Fibroblast of lung (primary cell): Measurements from ENCODE around the gene RO60. TPM values are rescaled to one million over a fixed set of nuclear protein-coding genes. Genes with fewer than 3 reads are reported as not detected.

ENCODE experiments used
- DNase-seq, 2 donors: peaks; one replicate each; pipeline versions ENCODE4 v3.0.0 to v3.0.0-alpha.2; 2010; ENCODE audit warnings: low read depth in 2 of 2
- H2AFZ ChIP-seq: 2 replicates; pipeline ENCODE4 v1.5.1; 2012; ENCODE audit warnings: low read length, control low read depth, inconsistent platforms
- H3K27ac ChIP-seq: 2 replicates; pipeline ENCODE4 v1.5.1; 2011; ENCODE audit warnings: low read length, control low read depth; ENCODE audit not compliant: insufficient read depth
- H3K27me3 ChIP-seq: 2 replicates; pipeline ENCODE4 v1.5.1; 2011; ENCODE audit warnings: mild to moderate bottlenecking, low read length; ENCODE audit not compliant: control insufficient read depth, insufficient read depth
- H3K36me3 ChIP-seq: 2 replicates; pipeline ENCODE4 v1.5.1; 2011; ENCODE audit warnings: low read length; ENCODE audit not compliant: control insufficient read depth, insufficient read depth
- H3K4me1 ChIP-seq: 2 replicates; pipeline ENCODE4 v1.5.1; 2011; ENCODE audit warnings: low read length; ENCODE audit not compliant: control insufficient read depth, insufficient read depth; ENCODE audit errors: extremely low read depth
- H3K4me2 ChIP-seq: 2 replicates; pipeline ENCODE4 v1.5.1; 2011; ENCODE audit warnings: low read length, control low read depth; ENCODE audit not compliant: insufficient read depth; ENCODE audit errors: extremely low read depth
- H3K4me3 ChIP-seq, 4 experiments: fragments of 200-600 bp in 1 of 4; sonication (generic) in 1 of 4; replicated peaks in 1 of 4; 2 replicates each; pipeline ENCODE4 v1.5.1; 2011 to 2016; ENCODE audit warnings: low read length in 4 of 4, low read depth in 3 of 4, mild to moderate bottlenecking in 3 of 4, control low read depth in 2 of 4, inconsistent platforms in 1 of 4, mixed read lengths in 1 of 4; ENCODE audit not compliant: insufficient read depth in 1 of 4; ENCODE audit errors: control extremely low read depth in 1 of 4
- H3K79me2 ChIP-seq: 2 replicates; pipeline ENCODE4 v1.5.1; 2012; ENCODE audit warnings: mild to moderate bottlenecking, low read length, inconsistent platforms; ENCODE audit not compliant: control insufficient read depth, insufficient read depth
- H3K9ac ChIP-seq: 2 replicates; pipeline ENCODE4 v1.5.1; 2011; ENCODE audit warnings: mild to moderate bottlenecking, low read length, control low read depth; ENCODE audit not compliant: insufficient read depth
- H3K9me3 ChIP-seq: 2 replicates; pipeline ENCODE4 v1.5.1; 2012; ENCODE audit warnings: low read depth, low read length; ENCODE audit not compliant: control insufficient read depth, insufficient read depth
- H4K20me1 ChIP-seq: 2 replicates; pipeline ENCODE4 v1.5.1; 2011; ENCODE audit warnings: low read length; ENCODE audit not compliant: control insufficient read depth, insufficient read depth; ENCODE audit errors: extremely low read depth
- EZH2 ChIP-seq: IDR thresholded peaks from 2 replicates; pipeline ENCODE4 v1.5.1; 2012; ENCODE audit warnings: low read length, control low read depth, mild to moderate bottlenecking; ENCODE audit errors: missing control alignments
- polyA plus RNA-seq, 2 donors: library from polyadenylated mRNA; depleted of rRNA in 1 of 2; stranded (reverse) in 1 of 2; unstranded in 1 of 2; fragments of >200 nt; gene quantifications; 2 replicates each; pipeline ENCODE4 v1.2.1, GENCODE V29; 2011 to 2012; ENCODE audit warnings: missing spikeins in 1 of 2
- total RNA-seq: library from RNA; depleted of rRNA; stranded (reverse); fragments of >200 nt; gene quantifications from 2 replicates; pipeline ENCODE4 v1.2.1, GENCODE V29; 2014
- TF ChIP-seq, protein P1 (sequence below), 2 donors: IDR thresholded peaks in 1 of 2; conservative IDR thresholded peaks in 1 of 2; 1 replicate in 1 of 2; 2 replicates in 1 of 2; pipeline ENCODE4 v1.5.1; 2011 to 2012; ENCODE audit warnings: low read length in 2 of 2, control low read depth in 1 of 2, inconsistent platforms in 1 of 2, low read depth in 1 of 2, mild to moderate bottlenecking in 1 of 2

Gene RO60
- total and polyA plus RNA-seq, 2 donors (not counting 1 experiment from before 2014, with no cell fraction given): 44.0 to 164 TPM

DNA sequence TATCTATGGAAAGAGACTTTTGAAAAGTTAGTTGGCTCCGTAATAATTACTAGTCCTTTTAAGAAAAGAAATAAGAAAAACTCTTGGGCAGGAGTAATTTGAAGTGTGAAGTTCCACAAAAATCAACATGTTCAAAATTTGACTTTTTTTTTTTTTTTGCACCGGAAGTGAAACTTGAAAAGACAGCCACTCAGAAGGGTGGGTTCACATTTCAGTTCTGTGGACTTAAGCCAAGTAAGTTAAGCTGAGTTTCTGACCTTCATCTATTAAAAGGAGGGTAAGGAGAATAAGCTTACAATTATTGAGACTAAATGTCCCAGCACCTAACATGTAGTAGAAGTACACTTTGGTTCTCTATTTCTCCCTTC, 11.0 kb downstream of the RO60 start:
- Histone ChIP-seq H3K36me3 (no peaks in the 10 kb centered on the region), H3K9ac (no peak overlapping the region), H2AFZ (no peak overlapping the region), H3K4me3 (no peak overlapping the region), H4K20me1 (no peaks in the 10 kb centered on the region), H3K4me2 (no peak overlapping the region), H3K27me3 (no peaks in the 10 kb centered on the region), H3K4me1 (no peaks in the 10 kb centered on the region), H3K79me2 (peaks cover 41% of the 10 kb centered on the region), H3K9me3 (no peaks in the 10 kb centered on the region), H3K27ac (no peak overlapping the region)
- no peak for DNase-seq
- no peak for TF ChIP-seq EZH2
- TF ChIP-seq, protein P1, sequence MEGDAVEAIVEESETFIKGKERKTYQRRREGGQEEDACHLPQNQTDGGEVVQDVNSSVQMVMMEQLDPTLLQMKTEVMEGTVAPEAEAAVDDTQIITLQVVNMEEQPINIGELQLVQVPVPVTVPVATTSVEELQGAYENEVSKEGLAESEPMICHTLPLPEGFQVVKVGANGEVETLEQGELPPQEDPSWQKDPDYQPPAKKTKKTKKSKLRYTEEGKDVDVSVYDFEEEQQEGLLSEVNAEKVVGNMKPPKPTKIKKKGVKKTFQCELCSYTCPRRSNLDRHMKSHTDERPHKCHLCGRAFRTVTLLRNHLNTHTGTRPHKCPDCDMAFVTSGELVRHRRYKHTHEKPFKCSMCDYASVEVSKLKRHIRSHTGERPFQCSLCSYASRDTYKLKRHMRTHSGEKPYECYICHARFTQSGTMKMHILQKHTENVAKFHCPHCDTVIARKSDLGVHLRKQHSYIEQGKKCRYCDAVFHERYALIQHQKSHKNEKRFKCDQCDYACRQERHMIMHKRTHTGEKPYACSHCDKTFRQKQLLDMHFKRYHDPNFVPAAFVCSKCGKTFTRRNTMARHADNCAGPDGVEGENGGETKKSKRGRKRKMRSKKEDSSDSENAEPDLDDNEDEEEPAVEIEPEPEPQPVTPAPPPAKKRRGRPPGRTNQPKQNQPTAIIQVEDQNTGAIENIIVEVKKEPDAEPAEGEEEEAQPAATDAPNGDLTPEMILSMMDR (conservative IDR thresholded peaks at IDR 0.05 in 1 of 2, IDR thresholded peaks at IDR 0.05 in 1 of 2; ENCODE audit: low read depth in 1 of 2, low read length in 2 of 2): no peak

DNA sequence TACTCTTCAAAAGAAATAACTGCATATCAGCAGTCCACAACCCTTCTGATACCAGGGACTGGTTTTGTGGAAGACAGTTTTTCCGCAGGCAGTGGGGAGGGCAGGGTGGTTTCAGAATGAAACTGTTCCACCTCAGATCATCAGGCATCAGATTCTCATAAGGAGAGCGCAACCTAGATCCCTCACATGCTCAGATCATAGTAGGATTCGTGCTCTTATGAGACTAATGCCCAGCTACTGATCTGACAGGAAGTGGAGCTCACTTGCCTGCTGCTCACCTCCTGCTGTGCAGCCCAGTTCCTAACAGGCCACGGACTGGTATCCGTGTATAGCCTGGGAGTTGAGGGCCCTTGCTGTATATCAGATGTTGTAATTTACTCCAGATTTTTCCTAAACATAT, 11.5 kb downstream of the RO60 start:
- Histone ChIP-seq H3K4me3 (no peak overlapping the region), H3K27ac (no peak overlapping the region), H3K27me3 (no peaks in the 10 kb centered on the region), H3K4me1 (no peaks in the 10 kb centered on the region), H2AFZ (no peak overlapping the region), H3K79me2 (peaks cover 39% of the 10 kb centered on the region), H3K9ac (no peak overlapping the region), H3K4me2 (no peak overlapping the region), H4K20me1 (no peaks in the 10 kb centered on the region), H3K9me3 (no peaks in the 10 kb centered on the region), H3K36me3 (no peaks in the 10 kb centered on the region)
- no peak for TF ChIP-seq EZH2
- TF ChIP-seq, protein P1 (conservative IDR thresholded peaks at IDR 0.05 in 1 of 2, IDR thresholded peaks at IDR 0.05 in 1 of 2; ENCODE audit: low read depth in 1 of 2, low read length in 2 of 2): no peak
- DNase-seq: no peak

DNA sequence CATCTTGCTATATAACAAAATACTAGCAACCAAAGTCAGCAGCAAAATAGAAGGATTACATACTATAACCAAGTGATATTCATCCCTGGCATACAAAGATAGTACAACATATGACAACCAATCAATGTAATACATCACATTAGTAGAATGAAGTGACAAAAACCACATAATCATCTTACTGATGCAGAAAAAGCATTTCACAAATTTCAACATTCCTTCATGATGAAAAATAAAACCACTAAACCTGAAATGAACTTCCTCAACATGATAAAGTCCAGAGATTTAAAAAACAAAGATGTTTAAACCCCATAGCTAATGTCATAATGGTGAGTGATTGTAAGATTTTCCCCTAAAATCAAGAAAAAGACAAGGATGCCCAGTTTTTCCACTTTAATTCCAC, 18.6 kb downstream of the RO60 start:
- H3K27ac ChIP-seq: no peak overlapping the region
- H3K36me3 ChIP-seq: peaks cover 3% of the 10 kb centered on the region
- H3K27me3 ChIP-seq: no peaks in the 10 kb centered on the region

More for the DNA sequence above, 18.6 kb downstream of the RO60 start:
- Histone ChIP-seq H3K9ac (no peak overlapping the region), H3K9me3 (no peaks in the 10 kb centered on the region), H3K4me1 (no peaks in the 10 kb centered on the region), H2AFZ (no peak overlapping the region), H3K79me2 (peaks cover 8% of the 10 kb centered on the region), H4K20me1 (no peaks in the 10 kb centered on the region), H3K4me3 (no peak overlapping the region), H3K4me2 (no peak overlapping the region)
- TF ChIP-seq EZH2: no peak
- TF ChIP-seq, protein P1 (conservative IDR thresholded peaks at IDR 0.05 in 1 of 2, IDR thresholded peaks at IDR 0.05 in 1 of 2; ENCODE audit: low read depth in 1 of 2, low read length in 2 of 2): no peak
- DNase-seq: peak in 1 of 2 donors; percentile 63
